ENCODE data around the gene JPT2. TPM values are rescaled to one million over a fixed set of nuclear protein-coding genes. Genes with fewer than 3 reads are reported as not detected.

JPT2 gene
- total RNA-seq, 2 donors from 2014 or later: 11.6 to 14.4 TPM

- H3K9me3 ChIP-seq (ENCODE audit: control insufficient read depth, low read length, poor library complexity, severe bottlenecking): no peaks in the 10 kb centered on the region
- ATAC-seq (no peak), DNase-seq (no peak)
- Mint-ChIP-seq H3K4me1 (peaks cover 10% of the 10 kb centered on the region), H3K4me3 (peak overlapping the region; percentile 31), H3K36me3 (ENCODE audit: low read depth) (peaks cover 2% of the 10 kb centered on the region), H3K27ac (no peak overlapping the region), H3K27me3 (no peaks in the 10 kb centered on the region)
These were observed 65.6 kb downstream of the JPT2 start for GRCh38 chr16:1743376-1744337.

- Mint-ChIP-seq H3K36me3 (ENCODE audit: low read depth) (peaks cover 2% of the 10 kb centered on the region), H3K27ac (peak overlapping the region; percentile 41), H3K27me3 (no peaks in the 10 kb centered on the region), H3K4me3 (peak overlapping the region; percentile 31), H3K4me1 (peaks cover 10% of the 10 kb centered on the region)
- no peak for ATAC-seq
- no peaks in the 10 kb centered on the region for H3K9me3 ChIP-seq (ENCODE audit: control insufficient read depth, low read length, poor library complexity, severe bottlenecking)
- no peak for DNase-seq
These were observed 66.3 kb downstream of the JPT2 start for GRCh38 chr16:1744338-1744840.

- ATAC-seq (no peak), DNase-seq (no peak)
- Mint-ChIP-seq H3K36me3 (ENCODE audit: low read depth) (peaks cover 2% of the 10 kb centered on the region), H3K4me1 (peaks cover 10% of the 10 kb centered on the region), H3K27me3 (no peaks in the 10 kb centered on the region), H3K27ac (peak overlapping the region; percentile 41), H3K4me3 (no peak overlapping the region)
- H3K9me3 ChIP-seq (ENCODE audit: control insufficient read depth, low read length, poor library complexity, severe bottlenecking): no peaks in the 10 kb centered on the region
These were observed 67.3 kb downstream of the JPT2 start for GRCh38 chr16:1745181-1745899.

DNA sequence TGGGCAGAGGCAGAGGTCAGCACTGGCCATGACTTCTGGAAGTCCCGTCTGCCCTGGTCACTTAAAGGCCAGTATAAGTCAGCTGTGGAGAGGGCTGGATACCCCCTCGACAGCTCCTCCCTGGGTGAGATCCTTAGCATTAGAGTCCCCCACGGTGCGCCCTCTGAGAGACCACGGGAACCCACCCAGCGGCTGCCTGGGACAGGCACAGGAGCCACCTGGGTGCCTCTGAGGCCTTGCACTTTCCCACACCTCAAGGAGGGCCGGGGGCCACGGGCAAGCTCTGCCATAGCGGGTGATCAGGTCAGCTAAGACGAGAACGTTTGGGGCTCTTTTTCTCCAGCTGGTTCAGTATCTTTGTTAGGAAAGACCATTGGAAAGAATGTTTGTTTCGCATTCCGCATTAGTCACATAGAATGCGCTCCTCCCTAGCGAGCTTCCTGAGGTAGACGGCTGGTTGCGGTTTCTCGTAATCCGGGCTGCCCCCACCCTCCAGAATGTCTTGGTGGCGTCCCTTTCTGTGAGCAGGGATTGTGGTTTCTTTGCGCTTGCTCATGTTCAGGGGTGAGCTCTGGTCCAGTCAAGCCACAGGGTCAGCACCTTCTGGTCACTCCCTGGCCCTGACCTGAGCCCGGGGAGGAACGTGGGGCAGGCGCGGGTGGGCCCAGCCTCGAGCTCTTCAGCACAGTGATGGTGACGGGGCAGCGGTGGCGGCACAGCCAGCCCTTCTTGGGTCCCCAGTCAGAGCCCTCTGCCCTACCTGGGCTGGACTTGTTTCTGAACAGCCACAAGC is 68.0 kb downstream of the JPT2 start:
- no peaks in the 10 kb centered on the region for H3K9me3 ChIP-seq (ENCODE audit: control insufficient read depth, low read length, poor library complexity, severe bottlenecking)
- DNase-seq (no peak), ATAC-seq (no peak)
- H3K4me1 Mint-ChIP-seq: peaks cover 7% of the 10 kb centered on the region
- H3K27me3 Mint-ChIP-seq: no peaks in the 10 kb centered on the region
- no peak overlapping the region for H3K4me3 Mint-ChIP-seq
- peaks cover 2% of the 10 kb centered on the region for H3K36me3 Mint-ChIP-seq (ENCODE audit: low read depth)
- H3K27ac Mint-ChIP-seq: no peak overlapping the region

DNA sequence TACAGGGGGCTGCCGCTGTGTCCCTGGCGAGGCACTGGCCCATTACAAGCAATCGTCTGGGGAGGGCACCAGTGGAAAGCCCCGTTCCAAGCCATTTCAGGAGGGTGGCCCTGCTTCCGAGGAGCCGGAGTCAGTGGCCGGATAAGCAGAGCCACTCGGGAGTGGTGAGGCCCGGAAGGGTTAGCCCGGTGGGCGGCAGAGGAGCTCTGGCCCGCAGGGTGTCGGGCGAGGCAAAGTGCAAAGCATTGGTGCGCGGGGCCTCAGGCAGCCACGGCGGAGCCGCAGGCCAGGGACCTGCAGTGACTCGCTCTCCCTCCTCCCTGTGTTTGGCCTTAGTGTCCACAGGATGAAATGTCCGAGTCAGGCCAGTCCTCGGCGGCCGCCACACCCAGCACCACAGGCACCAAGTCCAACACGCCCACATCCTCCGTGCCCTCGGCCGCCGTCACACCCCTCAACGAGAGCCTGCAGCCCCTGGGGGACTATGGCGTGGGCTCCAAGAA is 68.7 kb downstream of the JPT2 start:
- Mint-ChIP-seq H3K36me3 (ENCODE audit: low read depth) (peaks cover 2% of the 10 kb centered on the region), H3K27me3 (no peaks in the 10 kb centered on the region), H3K4me1 (peaks cover 7% of the 10 kb centered on the region), H3K27ac (no peak overlapping the region), H3K4me3 (no peak overlapping the region)
- ATAC-seq (no peak), DNase-seq (no peak)
- no peaks in the 10 kb centered on the region for H3K9me3 ChIP-seq (ENCODE audit: control insufficient read depth, low read length, poor library complexity, severe bottlenecking)

DNA sequence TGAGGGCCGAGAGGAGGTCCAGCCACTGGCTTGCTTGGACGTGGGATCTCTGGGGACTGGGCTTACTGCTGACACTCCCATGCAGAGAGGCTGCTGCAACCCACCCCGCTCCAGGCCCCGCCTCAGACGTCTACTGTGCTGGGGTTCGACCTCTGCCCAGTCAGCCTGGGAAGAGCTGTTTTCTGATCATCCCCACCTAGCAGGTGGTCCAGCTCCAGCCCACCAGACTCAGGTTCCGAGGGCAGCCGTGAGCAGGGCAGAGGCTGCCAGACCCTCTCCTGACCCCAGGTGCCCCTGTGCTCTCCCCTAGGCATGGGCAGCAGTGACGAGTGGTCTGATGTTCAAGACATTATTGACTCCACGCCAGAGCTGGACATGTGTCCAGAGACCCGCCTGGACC is 69.9 kb downstream of the JPT2 start:
- no peak for ATAC-seq
- DNase-seq: no peak
- peaks cover 4% of the 10 kb centered on the region for H3K4me1 Mint-ChIP-seq
- H3K4me3 Mint-ChIP-seq: no peak overlapping the region
- H3K9me3 ChIP-seq (ENCODE audit: control insufficient read depth, low read length, poor library complexity, severe bottlenecking): no peaks in the 10 kb centered on the region
- no peaks in the 10 kb centered on the region for H3K27me3 Mint-ChIP-seq
- peaks cover 2% of the 10 kb centered on the region for H3K36me3 Mint-ChIP-seq (ENCODE audit: low read depth)
- no peak overlapping the region for H3K27ac Mint-ChIP-seq

DNA sequence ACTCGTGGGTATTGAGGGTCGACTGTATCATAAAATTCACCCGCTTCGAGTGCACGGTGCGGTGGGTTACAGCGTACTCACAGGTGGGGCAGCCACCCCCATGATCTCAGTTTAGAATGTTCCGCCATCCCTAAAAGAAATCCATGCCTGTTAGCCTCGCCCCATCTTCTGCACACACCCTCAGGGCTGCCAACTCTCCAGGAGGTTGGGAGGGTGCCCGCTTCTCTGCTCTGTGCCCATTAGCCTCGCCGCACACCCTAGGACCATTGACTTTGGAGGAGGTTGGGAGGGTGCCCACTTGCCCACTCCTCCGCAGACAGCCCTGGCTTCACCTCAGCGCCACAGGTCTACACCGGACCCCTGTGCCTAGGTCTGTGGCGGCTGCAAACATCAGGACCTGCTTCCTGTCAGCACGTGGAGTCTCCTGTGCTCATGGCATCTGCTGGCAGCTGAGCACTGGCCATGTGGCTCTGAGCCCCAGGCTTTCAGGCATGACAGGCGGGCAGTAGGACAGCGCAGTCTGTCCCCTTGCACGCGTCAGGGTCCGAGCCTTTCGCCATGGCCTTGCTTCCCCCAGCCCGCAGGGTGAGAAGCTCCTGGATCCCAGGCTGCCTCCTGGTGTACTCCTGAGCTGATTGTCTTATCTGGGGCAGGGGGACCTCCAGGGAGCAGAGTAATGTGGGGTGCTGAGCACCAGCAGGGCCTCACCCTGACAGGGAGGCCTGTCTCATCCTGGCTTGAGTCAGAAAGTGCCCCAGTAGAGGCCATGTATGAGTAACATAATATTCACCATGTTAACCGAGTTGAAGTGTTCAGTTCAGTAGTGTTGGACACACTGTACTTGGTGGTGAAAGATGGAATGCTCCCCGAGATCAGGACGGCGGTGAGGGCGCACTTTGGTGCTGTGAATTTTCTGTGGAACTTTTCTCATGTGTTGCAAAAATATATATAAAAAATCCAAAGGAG is 71.4 kb downstream of the JPT2 start:
- Mint-ChIP-seq H3K27ac (no peak overlapping the region), H3K36me3 (ENCODE audit: low read depth) (peaks cover 2% of the 10 kb centered on the region), H3K4me1 (peaks cover 4% of the 10 kb centered on the region), H3K27me3 (no peaks in the 10 kb centered on the region), H3K4me3 (no peak overlapping the region)
- DNase-seq: no peak
- ATAC-seq: no peak
- no peaks in the 10 kb centered on the region for H3K9me3 ChIP-seq (ENCODE audit: control insufficient read depth, low read length, poor library complexity, severe bottlenecking)

Other genes with a start within 250 kb of the JPT2 start
- not detected for gene PERCC1, start 247.2 kb upstream of the JPT2 start, total RNA-seq
- 1 to 10 TPM; 1.3 to 3.6 TPM for gene CCDC154, start 233.7 kb upstream of the JPT2 start, total RNA-seq
- gene CLCN7, start 203.3 kb upstream of the JPT2 start, total RNA-seq: 100 to 1,000 TPM in 1 of 2 donors, 10 to 100 TPM in 1; 93.9 to 113 TPM
- not detected for gene PTX4, start 189.3 kb upstream of the JPT2 start, total RNA-seq
- 10 to 100 TPM; 36.4 to 39.7 TPM for gene TELO2, start 184.9 kb upstream of the JPT2 start, total RNA-seq
- gene TMEM204, start 144.6 kb upstream of the JPT2 start, total RNA-seq: 10 to 100 TPM; 22.2 to 23.4 TPM
- 1 to 10 TPM; 5.5 to 7.9 TPM for gene IFT140, start 66.2 kb upstream of the JPT2 start, total RNA-seq
- gene CRAMP1, start 65.9 kb upstream of the JPT2 start, total RNA-seq: 10 to 100 TPM; 22.8 to 28.6 TPM
- gene MAPK8IP3, start 27.9 kb downstream of the JPT2 start, total RNA-seq: 100 to 1,000 TPM; 221 to 247 TPM
- gene NME3, start 93.3 kb downstream of the JPT2 start, total RNA-seq: 10 to 100 TPM; 54.0 to 61.9 TPM
- gene EME2, start 94.5 kb downstream of the JPT2 start, total RNA-seq: 10 to 100 TPM; 30.6 to 30.8 TPM
- 10 to 100 TPM; 45.1 to 57.5 TPM for gene MRPS34, start 94.9 kb downstream of the JPT2 start, total RNA-seq
- 100 to 1,000 TPM in 1 of 2 donors, 10 to 100 TPM in 1; 92.2 to 101 TPM for gene SPSB3, start 104.3 kb downstream of the JPT2 start, total RNA-seq
- 10 to 100 TPM; 41.7 to 44.9 TPM for gene NUBP2, start 104.7 kb downstream of the JPT2 start, total RNA-seq
- gene IGFALS, start 115.4 kb downstream of the JPT2 start, total RNA-seq: under 1 TPM; 0.25 to 0.55 TPM
- gene HAGH, start 148.5 kb downstream of the JPT2 start, total RNA-seq: 10 to 100 TPM; 35.8 to 37.9 TPM
- 1 to 10 TPM; 6.1 to 7.9 TPM for gene FAHD1, start 148.9 kb downstream of the JPT2 start, total RNA-seq
- not detected for gene MEIOB, start 193.9 kb downstream of the JPT2 start, total RNA-seq
- not detected for gene HS3ST6, start 240.1 kb downstream of the JPT2 start, total RNA-seq